ENCODE results near the gene MPHOSPH10. TPM values are rescaled to one million over a fixed set of nuclear protein-coding genes. Genes with fewer than 3 reads are reported as not detected.

MPHOSPH10 gene
- total RNA-seq, 1 donor from 2014 or later, result 7.8 TPM

DNA sequence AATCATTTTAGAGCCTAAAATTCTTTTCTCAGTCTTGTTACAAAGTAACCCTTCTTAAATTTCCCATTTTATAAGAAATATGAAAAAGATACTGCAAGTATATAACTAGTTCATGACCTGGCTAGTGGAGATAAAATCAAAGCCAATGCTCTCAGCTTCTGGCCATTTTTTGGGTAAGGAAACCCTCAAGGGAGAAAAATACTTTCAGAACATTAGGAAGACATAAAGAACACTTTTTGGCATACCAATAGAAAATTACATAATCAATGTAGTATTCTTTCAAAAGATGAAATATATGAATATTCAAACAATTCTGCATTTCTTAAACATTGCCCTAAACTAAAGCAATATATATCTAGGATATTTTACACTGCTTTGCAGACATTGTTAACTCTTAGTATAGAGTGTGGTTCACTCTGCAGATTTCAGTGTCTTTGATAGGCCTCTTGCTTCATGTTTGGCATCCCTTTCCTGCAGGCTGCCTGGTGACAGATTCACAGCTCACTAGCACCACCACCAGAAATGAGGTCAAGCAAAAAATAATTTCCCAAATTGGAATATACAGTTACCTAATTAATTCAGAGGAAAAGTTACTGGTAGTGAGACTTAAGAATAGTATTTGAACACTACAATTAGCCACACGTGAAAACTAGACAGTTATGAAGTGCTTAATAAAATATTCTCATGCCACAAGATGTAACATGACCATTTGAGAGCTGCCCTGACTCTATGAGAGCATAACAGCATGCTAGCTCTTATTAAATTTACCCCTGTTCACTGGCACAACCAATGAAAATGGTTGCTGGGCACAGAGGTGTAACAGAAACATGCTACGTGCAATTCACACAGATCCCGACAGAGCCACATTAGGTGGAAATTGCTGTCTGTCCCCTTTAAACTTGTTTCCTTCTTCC, 60.5 kb downstream of the MPHOSPH10 start:
- peaks cover 0 to 21% (median 2%) of the 10 kb centered on the region in 3 donors for H3K36me3 ChIP-seq (ENCODE audit: control insufficient read depth in 3 of 3, insufficient read depth in 3 of 3, low read length in 3 of 3)
- no peak overlapping the region for H3K27ac ChIP-seq (ENCODE audit: low read depth, low read length)
- no peak overlapping the region for H3K4me3 ChIP-seq (ENCODE audit: low read length in 3 of 3)
- no peaks in the 10 kb centered on the region for H3K9me3 ChIP-seq (ENCODE audit: control insufficient read depth in 3 of 3, low read length in 3 of 3)
- H3K9ac ChIP-seq (ENCODE audit: low read depth in 1 of 3, low read length in 3 of 3), result no peak overlapping the region
- no peaks in the 10 kb centered on the region for H3K27me3 ChIP-seq (ENCODE audit: control insufficient read depth in 3 of 3, insufficient read depth in 3 of 3, low read length in 3 of 3)
- H3K4me1 ChIP-seq (ENCODE audit: control insufficient read depth in 3 of 3, insufficient read depth in 3 of 3, low read length in 3 of 3), result peaks cover 6 to 10% (median 9%) of the 10 kb centered on the region in 3 donors

DNA sequence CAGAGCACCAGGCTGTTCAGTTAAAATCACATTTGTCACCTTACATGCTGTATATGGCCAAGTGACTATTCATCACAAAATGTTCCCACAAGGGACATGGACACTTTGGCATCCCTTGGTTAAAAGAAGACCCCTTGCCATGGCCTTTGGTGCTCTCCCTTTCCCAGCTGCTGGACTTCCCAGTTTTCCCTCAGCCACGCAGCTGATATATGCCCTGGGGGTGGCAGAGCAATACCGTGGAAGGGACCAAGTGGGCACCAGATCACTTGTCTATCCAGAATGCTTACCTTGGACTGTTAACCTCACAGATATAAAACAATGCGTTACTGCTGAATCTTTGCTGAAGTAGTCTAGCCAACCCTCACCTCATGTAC, 61.1 kb downstream of the MPHOSPH10 start:
- no peak overlapping the region for H3K9ac ChIP-seq (ENCODE audit: low read depth in 1 of 3, low read length in 3 of 3)
- no peak overlapping the region for H3K4me3 ChIP-seq (ENCODE audit: low read length in 3 of 3)
- H3K36me3 ChIP-seq (ENCODE audit: control insufficient read depth in 3 of 3, insufficient read depth in 3 of 3, low read length in 3 of 3), result peaks cover 2 to 16% (median 4%) of the 10 kb centered on the region in 3 donors
- no peak overlapping the region for H3K27ac ChIP-seq (ENCODE audit: low read depth, low read length)
- peaks cover 6 to 10% (median 9%) of the 10 kb centered on the region in 3 donors for H3K4me1 ChIP-seq (ENCODE audit: control insufficient read depth in 3 of 3, insufficient read depth in 3 of 3, low read length in 3 of 3)
- H3K9me3 ChIP-seq (ENCODE audit: control insufficient read depth in 3 of 3, low read length in 3 of 3), result peaks cover 0 to 3% (median 0%) of the 10 kb centered on the region in 3 donors
- no peaks in the 10 kb centered on the region for H3K27me3 ChIP-seq (ENCODE audit: control insufficient read depth in 3 of 3, insufficient read depth in 3 of 3, low read length in 3 of 3)

Small RNA genes lying within 50 kb of the gene (small RNA-seq; reads per million reads assigned to genes)
- not detected for gene AC007881.1

Other genes with a start within 250 kb of the MPHOSPH10 start
- gene VAX2, start 230.1 kb upstream of the MPHOSPH10 start, total RNA-seq, result 1.0 TPM
- gene ATP6V1B1, start 194.7 kb upstream of the MPHOSPH10 start, total RNA-seq, result 1.6 TPM
- 0.52 TPM for gene ANKRD53, start 152.0 kb upstream of the MPHOSPH10 start, total RNA-seq
- 11.0 TPM for gene TEX261, start 135.8 kb upstream of the MPHOSPH10 start, total RNA-seq
- gene NAGK, start 62.0 kb upstream of the MPHOSPH10 start, total RNA-seq, result 35.0 TPM
- 15.7 TPM for gene MCEE, start 405 bp upstream of the MPHOSPH10 start, total RNA-seq
- 5.7 TPM for gene PAIP2B, start 96.5 kb downstream of the MPHOSPH10 start, total RNA-seq
- gene ZNF638, start 201.1 kb downstream of the MPHOSPH10 start, total RNA-seq, result 187 TPM